Natural killer cell (primary cell): ENCODE data around the gene DNAJA1. TPM values are rescaled to one million over a fixed set of nuclear protein-coding genes. Genes with fewer than 3 reads are reported as not detected.

Source experiments
- ATAC-seq, 3 donors: fragments of 150-1000 bp in 2 of 3; fragments of 200-7000 bp in 1 of 3; cut with Tn5 transposase; 1 replicate in 1 of 3; 2 replicates in 2 of 3; pipeline ENCODE4 v1.10.0; 2021; ENCODE audit warnings: mild to moderate bottlenecking in 2 of 3, moderate library complexity in 2 of 3
- DNase-seq, 2 donors: peaks; one replicate each; pipeline versions ENCODE4 v3.0.0 to v3.0.0-alpha.2; 2013 to 2021; ENCODE audit warnings: mixed read lengths in 1 of 2
- H3K27ac ChIP-seq: one replicate; pipeline ENCODE4 v1.5.1; 2013; ENCODE audit warnings: mild to moderate bottlenecking, low read length
- H3K27me3 ChIP-seq: one replicate; pipeline ENCODE4 v1.6.1; 2013; ENCODE audit warnings: low read length; ENCODE audit not compliant: control insufficient read depth, insufficient read depth
- H3K36me3 ChIP-seq: one replicate; pipeline ENCODE4 v1.6.1; 2013; ENCODE audit warnings: low read length; ENCODE audit not compliant: control insufficient read depth, insufficient read depth
- H3K4me1 ChIP-seq: one replicate; pipeline ENCODE4 v1.6.1; 2013; ENCODE audit warnings: low read length; ENCODE audit not compliant: control insufficient read depth, insufficient read depth
- H3K4me3 ChIP-seq: one replicate; pipeline ENCODE4 v1.5.1; 2013; ENCODE audit warnings: low read length
- H3K9me3 ChIP-seq: one replicate; pipeline ENCODE4 v1.6.1; 2013; ENCODE audit warnings: low read length; ENCODE audit not compliant: control insufficient read depth, insufficient read depth
- H3K27ac Mint-ChIP-seq, 2 donors: one replicate each; pipeline ENCODE4 v1.8.0; 2022; ENCODE audit warnings: mild to moderate bottlenecking in 2 of 2, mixed read lengths in 2 of 2, moderate library complexity in 1 of 2
- H3K27me3 Mint-ChIP-seq, 2 donors: one replicate each; pipeline ENCODE4 v1.8.0; 2022; ENCODE audit warnings: low read depth in 2 of 2, mixed read lengths in 2 of 2
- H3K36me3 Mint-ChIP-seq: one replicate; pipeline ENCODE4 v1.8.0; 2022; ENCODE audit warnings: mixed read lengths
- H3K4me1 Mint-ChIP-seq, 2 donors: one replicate each; pipeline ENCODE4 v1.8.0; 2022; ENCODE audit warnings: mixed read lengths in 2 of 2
- H3K4me3 Mint-ChIP-seq: one replicate; pipeline ENCODE4 v1.8.0; 2022; ENCODE audit warnings: mild to moderate bottlenecking, moderate library complexity, mixed read lengths
- H3K9me3 Mint-ChIP-seq, 2 donors: one replicate each; pipeline ENCODE4 v1.8.0; 2022; ENCODE audit warnings: mixed read lengths in 2 of 2
- WGBS: methylation state at CpG from one replicate; pipeline ENCODE4 v1.1.7; 2013; ENCODE audit warnings: missing lambda C conversion rate; ENCODE audit not compliant: insufficient coverage; 5-methylcytosine and 5-hydroxymethylcytosine counted together
- intact Hi-C: fragments of 100-400 bp; cut with micrococcal nuclease; formaldehyde crosslinking; loops from one replicate; pipeline ENCODE4 v1.14.2; 2022
- total RNA-seq, 4 donors: library from RNA; stranded (reverse); fragments of 120-200 nt in 1 of 4; gene quantifications; one replicate each; pipeline versions ENCODE4 v1.2.3 to v1.2.4, GENCODE V29; 2013 to 2022
- TF ChIP-seq, protein P1 (sequence below): fragments of 200-600 bp; IDR thresholded peaks from one replicate; pipeline ENCODE4 v1.8.0; 2022; ENCODE audit warnings: antibody characterized with exemption

The DNAJA1 gene
- total RNA-seq, 3 donors from 2014 or later (not counting 1 experiment from before 2014, with no cell fraction given), result 150 to 244 (median 192) TPM

DNA sequence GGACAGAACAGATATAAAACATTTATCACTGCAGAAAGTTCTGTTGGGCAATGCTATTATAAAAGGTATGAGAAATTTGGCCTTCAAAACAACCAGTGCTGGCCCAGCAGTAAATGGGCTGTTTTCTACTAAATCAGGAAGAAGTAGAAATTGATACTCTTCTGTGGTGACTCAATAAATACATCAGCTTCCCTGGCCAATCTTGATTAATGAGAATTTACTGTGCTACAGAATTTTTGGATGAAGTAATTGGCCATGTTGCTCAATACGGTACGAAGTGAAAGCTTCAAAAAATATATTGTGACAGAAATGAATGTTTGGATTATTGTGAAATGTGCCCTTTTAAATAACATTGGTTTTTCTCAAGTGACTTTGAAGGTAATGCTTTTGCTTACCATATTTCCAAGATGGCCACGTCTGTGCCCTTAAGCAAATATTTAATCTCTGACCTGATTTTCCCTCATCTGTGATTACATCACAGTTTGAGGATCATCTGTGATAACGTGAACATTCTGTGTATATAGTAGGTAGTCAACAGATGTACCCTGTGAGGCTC is 4.2 kb downstream of the DNAJA1 start:
- peak overlapping the region; percentile 31 for H3K4me3 Mint-ChIP-seq
- H3K27ac Mint-ChIP-seq, result peak overlapping the region; percentile 68 to 98
- TF ChIP-seq, protein P1, sequence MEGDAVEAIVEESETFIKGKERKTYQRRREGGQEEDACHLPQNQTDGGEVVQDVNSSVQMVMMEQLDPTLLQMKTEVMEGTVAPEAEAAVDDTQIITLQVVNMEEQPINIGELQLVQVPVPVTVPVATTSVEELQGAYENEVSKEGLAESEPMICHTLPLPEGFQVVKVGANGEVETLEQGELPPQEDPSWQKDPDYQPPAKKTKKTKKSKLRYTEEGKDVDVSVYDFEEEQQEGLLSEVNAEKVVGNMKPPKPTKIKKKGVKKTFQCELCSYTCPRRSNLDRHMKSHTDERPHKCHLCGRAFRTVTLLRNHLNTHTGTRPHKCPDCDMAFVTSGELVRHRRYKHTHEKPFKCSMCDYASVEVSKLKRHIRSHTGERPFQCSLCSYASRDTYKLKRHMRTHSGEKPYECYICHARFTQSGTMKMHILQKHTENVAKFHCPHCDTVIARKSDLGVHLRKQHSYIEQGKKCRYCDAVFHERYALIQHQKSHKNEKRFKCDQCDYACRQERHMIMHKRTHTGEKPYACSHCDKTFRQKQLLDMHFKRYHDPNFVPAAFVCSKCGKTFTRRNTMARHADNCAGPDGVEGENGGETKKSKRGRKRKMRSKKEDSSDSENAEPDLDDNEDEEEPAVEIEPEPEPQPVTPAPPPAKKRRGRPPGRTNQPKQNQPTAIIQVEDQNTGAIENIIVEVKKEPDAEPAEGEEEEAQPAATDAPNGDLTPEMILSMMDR, result no peak
- 68% methylated on average over 3 of the region's 4 CpGs for WGBS
- peaks cover 54 to 57% of the 10 kb centered on the region in 2 donors for H3K4me1 Mint-ChIP-seq
- DNase-seq, result no peak
- H3K9me3 ChIP-seq, result no peaks in the 10 kb centered on the region
- H3K27me3 Mint-ChIP-seq, result no peaks in the 10 kb centered on the region
- H3K36me3 Mint-ChIP-seq, result peaks cover 18% of the 10 kb centered on the region
- no peaks in the 10 kb centered on the region for H3K27me3 ChIP-seq
- H3K4me1 ChIP-seq, result peaks cover 22% of the 10 kb centered on the region
- H3K9me3 Mint-ChIP-seq, result no peaks in the 10 kb centered on the region
- no peak overlapping the region for H3K27ac ChIP-seq
- intact Hi-C loops, result loop anchor here (5.0 kb wide), 2 partner anchors 48 to 138 kb away; partner anchors contain the start of genes B4GALT1 and SMU1
- no peak overlapping the region for H3K4me3 ChIP-seq
- H3K36me3 ChIP-seq, result peaks cover 71% of the 10 kb centered on the region
- ATAC-seq, result no peak

DNA sequence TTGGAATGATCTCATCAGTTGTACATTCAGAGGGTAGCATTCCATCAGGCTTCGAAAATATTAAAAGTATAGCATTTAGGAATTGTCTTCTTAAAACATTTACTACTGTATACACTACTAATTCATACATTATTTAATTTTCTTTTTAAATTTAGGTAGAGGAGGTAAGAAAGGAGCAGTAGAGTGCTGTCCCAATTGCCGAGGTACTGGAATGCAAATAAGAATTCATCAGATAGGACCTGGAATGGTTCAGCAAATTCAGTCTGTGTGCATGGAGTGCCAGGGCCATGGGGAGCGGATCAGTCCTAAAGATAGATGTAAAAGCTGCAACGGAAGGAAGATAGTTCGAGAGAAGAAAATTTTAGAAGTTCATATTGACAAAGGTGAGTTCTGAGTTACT is 5.2 kb downstream of the DNAJA1 start:
- Histone ChIP-seq H3K27me3 (no peaks in the 10 kb centered on the region), H3K36me3 (peaks cover 80% of the 10 kb centered on the region), H3K9me3 (no peaks in the 10 kb centered on the region), H3K27ac (no peak overlapping the region), H3K4me3 (no peak overlapping the region), H3K4me1 (peaks cover 17% of the 10 kb centered on the region)
- 97% methylated on average over 4 of the region's 5 CpGs for WGBS
- Mint-ChIP-seq H3K27ac (peak overlapping the region in 1 of 2 donors; percentile 98), H3K9me3 (no peaks in the 10 kb centered on the region), H3K4me1 (peaks cover 52 to 54% of the 10 kb centered on the region in 2 donors), H3K36me3 (peaks cover 21% of the 10 kb centered on the region), H3K4me3 (peak overlapping the region; percentile 31), H3K27me3 (no peaks in the 10 kb centered on the region)
- ATAC-seq (no peak), DNase-seq (peak in 1 of 2 donors; percentile 10)
- intact Hi-C loops, result no loop called here
- TF ChIP-seq, protein P1, result no peak

DNA sequence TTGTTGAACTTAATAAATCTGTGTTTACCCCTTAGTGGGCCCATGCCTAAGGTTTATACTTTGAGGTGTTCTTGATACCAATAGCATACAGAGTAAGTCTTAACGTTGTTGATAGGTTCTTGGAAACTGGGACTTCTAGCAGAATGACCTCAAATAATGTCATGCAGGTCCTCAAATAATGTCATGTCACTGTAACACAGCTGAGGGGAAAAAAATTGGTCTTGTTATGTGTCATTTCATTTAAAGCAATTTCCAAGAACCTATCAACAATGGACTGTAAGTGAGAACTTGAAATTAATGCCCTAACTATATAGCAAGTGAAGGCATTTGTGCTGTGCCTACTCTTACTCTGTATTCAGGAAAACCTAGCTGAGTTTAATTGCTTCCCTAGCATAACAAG is 7.2 kb downstream of the DNAJA1 start:
- no peak overlapping the region for H3K4me3 ChIP-seq
- no peaks in the 10 kb centered on the region for H3K9me3 ChIP-seq
- intact Hi-C loops, result no loop called here
- Mint-ChIP-seq H3K9me3 (no peaks in the 10 kb centered on the region), H3K36me3 (peaks cover 33% of the 10 kb centered on the region), H3K4me3 (no peak overlapping the region), H3K27ac (peak overlapping the region in 1 of 2 donors; percentile 24), H3K27me3 (no peaks in the 10 kb centered on the region), H3K4me1 (peaks cover 43 to 46% of the 10 kb centered on the region in 2 donors)
- H3K36me3 ChIP-seq, result peaks cover 89% of the 10 kb centered on the region
- no peak for ATAC-seq
- DNase-seq, result peak in 1 of 2 donors; percentile 4
- WGBS, result 91% methylated on average over 1 of the region's 1 CpG
- no peaks in the 10 kb centered on the region for H3K27me3 ChIP-seq
- H3K4me1 ChIP-seq, result peaks cover 6% of the 10 kb centered on the region
- TF ChIP-seq, protein P1, result no peak
- H3K27ac ChIP-seq, result no peak overlapping the region

DNA sequence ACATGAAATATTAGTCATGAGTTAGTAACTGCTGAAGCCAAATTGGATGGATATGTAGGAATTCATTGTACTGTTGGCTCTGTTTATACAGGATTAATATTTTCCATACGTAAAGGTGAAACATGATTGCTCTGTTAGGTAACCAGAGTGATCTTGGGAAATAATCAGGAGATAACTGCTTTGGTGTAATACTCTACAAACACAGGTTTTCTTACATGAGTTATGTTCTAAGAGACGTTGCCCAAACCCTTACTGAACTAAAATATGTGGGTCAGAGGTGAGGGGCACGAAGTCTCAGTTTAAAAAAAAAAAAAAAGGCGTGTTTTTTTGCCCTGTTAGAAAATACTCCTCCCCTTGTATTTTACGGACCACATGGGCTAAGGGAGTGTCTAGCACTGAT is 7.8 kb downstream of the DNAJA1 start:
- H3K4me1 Mint-ChIP-seq, result peaks cover 41 to 46% of the 10 kb centered on the region in 2 donors
- peak overlapping the region in 1 of 2 donors; percentile 24 for H3K27ac Mint-ChIP-seq

More for the DNA sequence above, 7.8 kb downstream of the DNAJA1 start:
- peaks cover under 1% of the 10 kb centered on the region for H3K4me1 ChIP-seq
- TF ChIP-seq, protein P1, result no peak
- Mint-ChIP-seq H3K4me3 (no peak overlapping the region), H3K9me3 (no peaks in the 10 kb centered on the region), H3K27me3 (no peaks in the 10 kb centered on the region), H3K36me3 (peaks cover 33% of the 10 kb centered on the region)
- no peaks in the 10 kb centered on the region for H3K9me3 ChIP-seq
- intact Hi-C loops, result no loop called here
- ATAC-seq (no peak), DNase-seq (no peak)
- H3K36me3 ChIP-seq, result peaks cover 91% of the 10 kb centered on the region
- no peaks in the 10 kb centered on the region for H3K27me3 ChIP-seq
- WGBS, result 86% methylated on average over 2 of the region's 5 CpGs
- no peak overlapping the region for H3K4me3 ChIP-seq
- no peak overlapping the region for H3K27ac ChIP-seq
